GM18907 (cell line): Measurements from ENCODE around the gene OR4M1.
"Not testable (repeated sequence)": the region's sequence is repeated elsewhere in the genome, so short reads cannot be mapped to it uniquely, and the experiment has no call there.

Experiments
- ATAC-seq: cut with Tn5 transposase; IDR thresholded peaks from one replicate; pipeline ENCODE4 v1.9.1; 2021; ENCODE audit warnings: mild to moderate bottlenecking, moderate library complexity; ENCODE audit not compliant: unreplicated experiment

OR4M1 gene, protein sequence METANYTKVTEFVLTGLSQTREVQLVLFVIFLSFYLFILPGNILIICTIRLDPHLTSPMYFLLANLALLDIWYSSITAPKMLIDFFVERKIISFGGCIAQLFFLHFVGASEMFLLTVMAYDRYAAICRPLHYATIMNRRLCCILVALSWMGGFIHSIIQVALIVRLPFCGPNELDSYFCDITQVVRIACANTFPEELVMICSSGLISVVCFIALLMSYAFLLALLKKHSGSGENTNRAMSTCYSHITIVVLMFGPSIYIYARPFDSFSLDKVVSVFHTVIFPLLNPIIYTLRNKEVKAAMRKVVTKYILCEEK

GRCh38 chr14:19773204-19773603 lies at the start of gene OR4M1:
Gene OR4M1 (plus strand): TSS chr14:19773504. CDS start chr14:19780323, 6,819 bp downstream.
- not testable (repeated sequence) for ATAC-seq

DNA sequence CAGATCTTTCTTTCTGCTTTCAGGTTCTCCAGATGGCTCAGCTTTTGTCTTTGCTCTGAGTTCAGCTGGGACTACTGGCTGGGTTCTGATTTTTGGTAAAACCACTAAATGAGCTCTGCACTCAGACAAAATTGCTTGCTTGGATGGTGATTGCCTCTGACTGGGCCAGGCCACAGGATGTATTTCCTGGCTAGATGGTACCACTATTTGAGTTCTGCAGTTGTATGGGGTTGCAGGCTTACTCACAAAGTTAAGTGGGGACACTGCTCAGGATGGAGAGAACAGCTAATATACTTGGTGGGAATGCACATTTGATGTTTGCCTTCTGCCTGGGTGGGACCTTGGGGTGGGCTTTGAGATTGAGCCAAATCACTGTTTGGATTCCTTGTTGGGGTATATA lies 43.9 kb upstream of the OR4M1 start:
- ATAC-seq, result no peak

GRCh38 chr14:19729763-19730162 lies 43.5 kb upstream of the OR4M1 start:
- no peak for ATAC-seq

DNA sequence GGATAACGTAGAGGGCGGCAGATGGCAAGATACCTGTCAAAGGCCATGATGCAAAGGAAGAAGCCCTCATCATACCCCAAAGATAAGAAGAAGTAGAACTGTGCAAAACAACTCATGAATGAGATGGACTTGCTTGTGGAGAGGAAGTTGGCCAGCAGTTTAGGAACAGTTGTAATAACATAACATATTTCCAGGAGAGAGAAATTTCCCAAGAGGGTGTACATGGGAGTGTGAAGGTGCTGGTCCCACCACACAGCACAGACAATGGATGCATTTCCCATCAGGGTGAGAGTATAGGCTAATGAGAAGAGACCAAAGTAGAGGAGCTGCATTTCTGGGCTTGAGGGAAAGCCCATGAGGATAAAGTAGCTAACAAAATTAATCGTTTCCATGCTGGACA lies 39.4 kb upstream of the OR4M1 start:
- ATAC-seq, result not testable (repeated sequence)

- no peak for ATAC-seq
These were observed 30.0 kb upstream of the OR4M1 start, which contains the start of gene OR4Q3 for GRCh38 chr14:19743256-19743655. Gene OR4Q3 (plus strand): TSS chr14:19743571.

DNA sequence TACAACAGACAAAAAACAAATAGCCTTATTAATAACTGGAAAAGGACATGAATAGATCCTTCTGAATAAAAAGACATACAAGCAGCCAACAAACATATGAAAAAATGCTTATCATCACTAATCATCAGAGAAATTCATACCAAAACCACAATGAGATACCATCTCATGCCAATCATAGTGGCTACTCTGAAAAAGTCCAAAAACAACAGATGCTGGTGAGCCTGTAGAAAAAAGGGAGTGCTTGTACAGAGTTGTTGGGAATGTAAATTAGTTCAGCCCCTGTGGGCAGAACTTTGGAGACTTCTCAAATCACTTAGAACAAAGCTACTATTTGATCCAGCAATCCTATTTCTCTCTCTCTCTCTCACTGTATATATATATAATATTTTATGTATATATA lies 21.0 kb upstream of the OR4M1 start:
- ATAC-seq, result not testable (repeated sequence)

- no peak for ATAC-seq
These were observed 19.1 kb upstream of the OR4M1 start for GRCh38 chr14:19754172-19754571.

DNA sequence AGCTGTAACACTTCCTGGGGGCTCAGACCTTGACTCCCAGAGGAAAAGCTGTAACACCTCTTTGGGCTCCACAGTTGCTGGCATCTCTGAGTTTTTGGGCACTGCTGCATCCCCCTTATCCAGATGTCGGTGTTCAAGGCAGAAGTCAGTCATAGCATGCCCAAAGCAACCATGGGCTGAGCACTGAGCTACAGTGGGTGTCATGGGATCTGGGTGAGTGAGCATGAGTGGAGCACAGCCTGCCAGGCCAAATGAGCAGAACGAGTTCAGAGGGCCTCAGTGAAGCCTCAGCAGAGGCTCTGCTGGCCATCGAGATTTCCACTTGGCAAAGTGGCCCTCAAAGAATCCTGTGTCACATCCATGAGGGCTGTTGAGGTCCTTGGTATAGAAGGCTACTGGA lies 1.8 kb upstream of the OR4M1 start:
- not testable (repeated sequence) for ATAC-seq

DNA sequence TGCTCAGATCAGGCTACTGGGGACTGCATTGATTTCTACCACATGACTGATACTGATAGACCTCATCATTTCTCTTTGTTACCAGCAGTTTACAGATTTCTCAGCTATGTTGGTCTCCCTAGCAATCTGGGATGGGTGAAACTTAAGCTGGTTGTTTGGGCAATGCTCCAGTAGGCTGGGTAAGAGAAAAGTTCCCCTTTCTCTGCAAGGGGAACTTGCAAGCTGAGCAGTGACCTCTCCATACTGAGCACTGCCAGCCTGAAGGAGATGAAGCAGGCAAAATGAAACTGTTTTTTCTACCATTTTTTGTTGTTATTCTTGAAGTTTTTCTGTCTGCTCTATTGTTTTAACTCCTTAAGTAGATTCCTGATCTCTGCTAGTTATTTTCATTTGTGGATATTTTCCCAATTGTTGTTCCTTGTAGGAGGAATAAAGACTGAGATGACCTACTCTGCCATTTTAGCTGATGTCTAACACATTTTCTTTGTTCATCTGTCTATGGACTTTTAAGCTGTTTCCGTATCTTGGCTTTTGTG lies 1.3 kb upstream of the OR4M1 start:
- ATAC-seq, result no peak

- not testable (repeated sequence) for ATAC-seq
These were observed 850 bp upstream of the OR4M1 start for GRCh38 chr14:19772454-19772853.

- ATAC-seq, result no peak
These were observed 2.3 kb downstream of the OR4M1 start for GRCh38 chr14:19775587-19775986.

DNA sequence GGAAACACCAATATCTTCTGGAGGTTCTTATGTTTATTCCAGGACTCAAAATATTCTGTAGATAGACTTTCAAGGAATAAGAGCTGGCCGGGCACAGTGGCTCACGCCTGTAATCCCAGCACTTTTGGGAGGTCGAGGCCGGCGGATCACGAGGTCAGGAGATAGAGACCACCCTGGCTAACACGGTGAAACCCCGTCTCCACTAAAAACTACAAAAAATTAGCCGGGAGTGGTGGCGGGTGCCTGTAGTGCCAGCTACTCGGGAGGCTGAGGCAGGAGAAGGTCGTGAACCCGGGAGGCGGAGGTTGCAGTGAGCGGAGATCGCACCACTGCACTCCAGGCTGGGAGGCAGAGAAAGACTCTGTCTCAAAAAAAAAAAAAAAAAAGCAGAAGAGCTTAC lies 12.5 kb downstream of the OR4M1 start:
- ATAC-seq, result not testable (repeated sequence)

DNA sequence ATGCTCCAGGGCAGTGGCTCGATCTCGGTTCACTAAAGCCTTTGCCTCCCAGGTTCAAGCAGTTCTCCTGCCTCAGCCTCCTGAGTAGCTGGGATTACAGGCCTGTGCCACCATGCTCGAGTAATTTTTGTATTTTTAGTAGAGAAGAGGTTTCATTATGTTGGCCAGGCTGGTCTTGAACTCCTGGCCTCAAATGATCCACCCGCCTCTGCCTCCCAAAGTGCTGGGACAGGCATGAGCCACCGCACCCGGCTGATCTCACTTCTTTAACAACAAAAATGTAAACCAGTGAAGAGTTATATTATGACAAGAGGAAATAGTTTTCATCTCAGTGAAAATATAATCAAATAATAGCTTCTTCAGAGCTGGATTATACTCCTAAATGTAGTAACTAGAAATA lies 14.0 kb downstream of the OR4M1 start:
- not testable (repeated sequence) for ATAC-seq

GRCh38 chr14:19788150-19788549 lies 14.8 kb downstream of the OR4M1 start:
- not testable (repeated sequence) for ATAC-seq

DNA sequence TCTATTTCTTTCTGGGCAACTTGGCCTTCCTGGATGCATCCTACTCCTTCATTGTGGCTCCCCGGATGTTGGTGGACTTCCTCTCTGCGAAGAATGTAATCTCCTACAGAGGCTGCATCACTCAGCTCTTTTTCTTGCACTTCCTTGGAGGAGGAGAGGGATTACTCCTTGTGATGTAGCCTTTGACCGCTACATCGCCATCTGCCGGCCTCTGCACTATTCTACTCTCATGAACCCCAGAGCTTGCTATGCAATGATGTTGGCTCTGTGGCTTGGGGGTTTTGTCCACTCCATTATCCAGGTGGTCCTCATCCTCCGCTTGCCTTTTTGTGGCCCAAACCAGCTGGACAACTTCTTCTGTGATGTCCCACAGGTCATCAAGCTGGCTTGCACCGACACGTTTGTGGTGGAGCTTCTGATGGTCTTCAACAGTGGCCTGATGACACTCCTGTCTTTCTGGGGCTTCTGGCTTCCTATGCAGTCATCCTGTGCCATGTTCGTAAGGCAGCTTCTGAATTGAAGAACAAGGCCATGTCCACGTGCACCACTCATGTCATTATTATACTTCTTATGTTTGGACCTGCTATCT lies 23.3 kb downstream of the OR4M1 start:
- not testable (repeated sequence) for ATAC-seq

- ATAC-seq, result no peak
These were observed 26.6 kb downstream of the OR4M1 start for GRCh38 chr14:19799880-19800279.

GRCh38 chr14:19800282-19801117 lies 27.2 kb downstream of the OR4M1 start:
- ATAC-seq, result no peak

DNA sequence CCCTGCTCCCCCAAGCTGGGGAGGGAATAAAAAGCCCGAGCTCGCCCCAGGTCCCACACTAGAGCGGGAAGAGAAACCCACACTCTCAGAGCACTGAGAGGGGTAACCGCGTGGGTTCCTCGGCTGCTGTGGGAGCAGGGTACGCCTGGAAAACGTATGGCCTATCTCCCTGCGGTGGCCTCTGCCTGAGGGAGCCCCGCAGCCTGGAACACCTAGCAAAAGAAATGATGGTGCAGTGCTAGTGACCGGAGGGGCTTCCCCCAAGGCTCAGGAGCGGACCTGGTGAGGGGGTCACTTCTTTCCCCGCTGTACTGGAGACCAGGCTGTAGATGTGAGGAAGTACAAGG lies 27.8 kb downstream of the OR4M1 start:
- ATAC-seq, result no peak

GRCh38 chr14:19803470-19803869 lies 30.2 kb downstream of the OR4M1 start, which contains the start of gene OR4N2:
Gene OR4N2 (plus strand): TSS chr14:19803770. CDS start chr14:19827449, 23,679 bp downstream.
- not testable (repeated sequence) for ATAC-seq

DNA sequence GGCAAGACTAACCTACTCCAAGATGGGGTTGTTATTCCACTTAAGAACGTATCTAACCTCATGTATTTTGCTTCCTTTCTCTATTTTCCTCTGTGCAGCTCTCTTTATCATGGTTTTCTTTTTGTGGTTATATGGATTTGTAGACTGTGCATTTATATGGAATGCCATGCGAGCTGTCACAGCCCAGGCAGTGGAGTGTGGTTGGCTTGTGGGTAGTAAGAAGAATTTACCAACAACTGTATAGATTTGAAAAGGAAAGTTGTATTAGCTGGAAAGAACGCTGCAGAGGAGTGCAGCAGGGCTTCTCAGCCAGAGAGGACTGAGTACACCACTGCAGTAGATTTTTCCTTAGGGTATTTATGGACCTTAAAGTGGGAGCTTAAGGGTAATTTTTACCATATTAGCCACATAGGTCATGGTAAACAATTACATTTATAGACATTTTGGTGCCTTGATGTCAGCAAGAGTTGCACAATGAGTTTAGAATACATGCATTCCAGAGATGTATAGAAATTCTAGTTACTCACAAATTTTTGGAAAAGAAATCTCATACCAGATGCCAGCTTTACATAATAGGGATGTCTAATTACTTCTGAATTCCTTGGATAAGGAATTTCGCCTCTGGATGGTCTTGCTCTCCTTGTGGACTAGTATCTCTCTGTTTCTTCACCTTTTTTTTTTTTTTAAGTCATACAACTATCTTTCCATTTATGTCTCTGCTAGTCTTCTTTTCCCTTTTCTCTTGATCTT lies 40.0 kb downstream of the OR4M1 start:
- ATAC-seq, result not testable (repeated sequence)

DNA sequence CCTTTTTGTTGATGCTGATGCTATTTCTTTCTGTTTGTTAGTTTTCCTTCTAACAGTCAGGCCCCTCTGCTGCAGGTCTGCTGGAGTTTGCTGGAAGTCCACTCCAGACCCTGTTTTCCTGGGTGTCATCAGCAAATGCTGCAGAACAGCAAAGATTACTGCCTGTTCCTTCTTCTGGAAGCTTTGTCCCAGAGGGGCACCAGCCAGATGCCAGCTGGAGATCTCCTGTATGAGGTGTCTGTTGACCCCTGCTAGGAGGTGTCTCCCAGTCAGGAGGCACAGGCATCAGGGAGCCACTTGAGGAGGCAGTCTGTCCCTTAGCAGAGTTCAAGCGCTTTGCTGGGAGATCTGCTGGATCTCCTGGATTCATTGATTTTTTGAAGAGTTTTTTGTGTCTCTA lies 46.6 kb downstream of the OR4M1 start:
- ATAC-seq, result not testable (repeated sequence)
